GM12878 (cell line): Measurements from ENCODE around the gene REM2. TPM values are rescaled to one million over a fixed set of nuclear protein-coding genes. Genes with fewer than 3 reads are reported as not detected.

Experiments used
- BHLHE40 ChIP-seq, 2 experiments: fragments of 450-650 bp in 1 of 2; IDR thresholded peaks; 2 replicates each; pipeline ENCODE4 v1.6.1; 2011 to 2017; ENCODE audit warnings: low read depth in 2 of 2, borderline replicate concordance in 1 of 2, improper control_type of control experiment in 1 of 2, low read length in 1 of 2, mild to moderate bottlenecking in 1 of 2
- BMI1 ChIP-seq: fragments of 450-650 bp; IDR thresholded peaks from 2 replicates; pipeline ENCODE4 v1.6.1; 2016; ENCODE audit warnings: mild to moderate bottlenecking, moderate library complexity, borderline replicate concordance
- BRCA1 ChIP-seq: IDR thresholded peaks from 2 replicates; pipeline ENCODE4 v1.6.1; 2011; ENCODE audit warnings: low read depth, low read length, improper control_type of control experiment
- CHD2 ChIP-seq: IDR thresholded peaks from 2 replicates; pipeline ENCODE4 v1.6.1; 2011; ENCODE audit warnings: low read depth, low read length, improper control_type of control experiment, borderline replicate concordance
- CREB1 ChIP-seq: IDR thresholded peaks from 2 replicates; pipeline ENCODE4 v1.6.1; 2012; ENCODE audit warnings: low read depth, mild to moderate bottlenecking, inconsistent platforms
- EED ChIP-seq: sonication (generic); IDR thresholded peaks from 2 replicates; pipeline ENCODE4 v1.6.1; 2016; ENCODE audit warnings: antibody characterized with exemption, low read depth
- ETV6 ChIP-seq, 2 experiments: fragments of 450-650 bp in 1 of 2; IDR thresholded peaks in 1 of 2; conservative IDR thresholded peaks in 1 of 2; 2 replicates each; pipeline ENCODE4 v1.6.1; 2014; ENCODE audit warnings: antibody characterized with exemption in 1 of 2, borderline replicate concordance in 1 of 2, low read depth in 1 of 2, mild to moderate bottlenecking in 1 of 2, moderate library complexity in 1 of 2
- FOS ChIP-seq: IDR thresholded peaks from 3 replicates; pipeline ENCODE4 v1.6.1; 2011; ENCODE audit warnings: borderline replicate concordance; ENCODE audit not compliant: insufficient read length; ENCODE audit errors: extremely low read depth
- FOXM1 ChIP-seq: IDR thresholded peaks from 2 replicates; pipeline ENCODE4 v1.6.1; 2012; ENCODE audit warnings: low read depth, mild to moderate bottlenecking, inconsistent platforms, low read length, moderate library complexity
- IKZF1 ChIP-seq: fragments of 450-650 bp; conservative IDR thresholded peaks from 2 replicates; pipeline ENCODE4 v1.6.1; 2017; ENCODE audit warnings: antibody characterized with exemption, mild to moderate bottlenecking
- IRF4 ChIP-seq: IDR thresholded peaks from 2 replicates; pipeline ENCODE4 v1.6.1; 2011; ENCODE audit warnings: low read depth, low read length
- NFYA ChIP-seq: IDR thresholded peaks from 2 replicates; pipeline ENCODE4 v1.6.1; 2011; ENCODE audit warnings: low read depth, mild to moderate bottlenecking, low read length, improper control_type of control experiment, borderline replicate concordance
- PML ChIP-seq: IDR thresholded peaks from 2 replicates; pipeline ENCODE4 v1.6.1; 2012; ENCODE audit warnings: low read length, inconsistent platforms
- POLR2AphosphoS5 ChIP-seq: IDR thresholded peaks from 2 replicates; pipeline ENCODE4 v1.6.1; 2011; ENCODE audit warnings: mild to moderate bottlenecking, low read length, inconsistent platforms
- RAD51 ChIP-seq: fragments of 450-650 bp; IDR thresholded peaks from 2 replicates; pipeline ENCODE4 v1.6.1; 2016; ENCODE audit warnings: moderate library complexity, mild to moderate bottlenecking, inconsistent platforms
- SMAD5 ChIP-seq: IDR thresholded peaks from 2 replicates; pipeline ENCODE4 v1.6.1; 2016; ENCODE audit warnings: antibody characterized with exemption, low read depth
- SMARCA5 ChIP-seq: fragments of 450-650 bp; IDR thresholded peaks from 2 replicates; pipeline ENCODE4 v1.6.1; 2017; ENCODE audit warnings: mild to moderate bottlenecking
- SP1 ChIP-seq: IDR thresholded peaks from one replicate; pipeline ENCODE4 v1.6.1; 2011; ENCODE audit warnings: low read depth, low read length
- STAT1 ChIP-seq: fragments of 450-650 bp; conservative IDR thresholded peaks from 2 replicates; pipeline ENCODE4 v1.6.1; 2014; ENCODE audit warnings: antibody characterized with exemption, mild to moderate bottlenecking
- ZNF384 ChIP-seq: IDR thresholded peaks from 2 replicates; pipeline ENCODE4 v1.6.1; 2012; ENCODE audit warnings: low read depth, mild to moderate bottlenecking, low read length, improper control_type of control experiment, borderline replicate concordance
- polyA plus RNA-seq, 11 experiments: library from polyadenylated mRNA; depleted of rRNA in 4 of 11; unstranded in 6 of 11; stranded (reverse) in 5 of 11; fragments of >200 nt; fragmentation: Nextera tagmentation in 4 of 11; fragmentation: Illumina TruSeq in 1 of 11; extraction: Ambion mirVana in 4 of 11; extraction: Trizol in 1 of 11; gene quantifications; 1 replicate in 1 of 11; 2 replicates in 10 of 11; pipeline versions ENCODE4 v1.2.1 to v1.2.3, GENCODE V29; 2011 to 2016; ENCODE audit warnings: inconsistent platforms in 2 of 11, missing spikeins in 2 of 11, low read depth in 1 of 11
- total RNA-seq, 4 experiments: library from RNA; depleted of rRNA in 3 of 4; stranded (reverse); fragments of >200 nt in 3 of 4; fragmentation: Illumina TruSeq in 1 of 4; extraction: Trizol in 1 of 4; gene quantifications; 2 replicates each; pipeline versions ENCODE4 v1.2.1 to v1.2.3, GENCODE V29; 2013 to 2021
- TF ChIP-seq, protein P1 (sequence below): fragments of 450-650 bp; IDR thresholded peaks from 2 replicates; pipeline ENCODE4 v1.6.1; 2016; ENCODE audit warnings: mild to moderate bottlenecking
- TF ChIP-seq, protein P2 (sequence below): IDR thresholded peaks from 2 replicates; pipeline ENCODE4 v1.6.1; 2011; ENCODE audit warnings: low read depth, mild to moderate bottlenecking, low read length, moderate library complexity, borderline replicate concordance; ENCODE audit errors: extremely low read depth
- TF ChIP-seq, protein P3 (sequence below): fragments of 450-650 bp; conservative IDR thresholded peaks from 2 replicates; pipeline ENCODE4 v1.6.1; 2017; ENCODE audit warnings: mild to moderate bottlenecking, moderate library complexity

REM2 gene
- total and polyA plus RNA-seq, 10 of the 15 experiments (the other 5 are each of a cell fraction or from before 2014, with no cell fraction given), result 0.27 to 1.5 (median 0.83) TPM

DNA sequence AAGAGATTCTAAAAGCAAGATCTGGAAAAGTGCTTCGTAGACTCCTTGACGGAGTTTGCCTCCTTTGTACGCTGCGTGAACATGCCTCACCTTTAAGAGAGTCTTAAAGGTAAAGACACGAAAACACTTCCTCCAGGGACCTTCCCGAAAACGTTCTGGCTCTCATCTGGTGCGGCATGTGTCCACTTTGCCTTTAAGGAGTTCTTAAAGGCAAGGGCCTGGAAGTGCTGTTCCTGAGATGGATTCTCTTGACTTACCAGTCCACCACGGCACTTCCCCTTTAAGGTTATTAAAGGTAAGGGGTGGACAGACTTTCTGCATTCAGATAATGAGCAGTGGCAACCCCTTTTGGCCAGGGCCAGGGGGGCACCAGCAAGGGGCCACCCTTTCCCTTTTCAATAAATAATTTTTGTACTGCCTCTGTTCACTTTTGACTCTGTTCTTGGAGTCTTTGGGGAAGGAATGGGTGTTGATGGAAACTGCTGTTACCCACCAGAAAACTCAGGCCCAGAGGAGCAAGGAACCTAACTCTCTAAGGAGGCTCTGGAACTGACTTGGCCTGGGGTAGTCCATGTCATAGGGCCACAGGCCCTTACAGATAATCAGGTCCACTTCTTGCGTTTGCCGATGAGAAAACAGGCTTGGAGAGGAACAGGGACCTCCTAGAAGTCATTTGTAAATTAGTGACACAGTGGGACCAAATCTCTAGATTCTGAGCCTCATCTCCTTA is 4.4 kb downstream of the REM2 start (continued):
- 0 out of 2 replicates have a peak, but pooled peaks have one; percentile 33 for TF ChIP-seq SMAD5
- no peak for TF ChIP-seq NFYA
- 0 out of 2 replicates have a peak, but pooled peaks have one; percentile 4 for TF ChIP-seq CREB1
- TF ChIP-seq BMI1, result no peak
- TF ChIP-seq EED, result 0 out of 2 replicates have a peak, but pooled peaks have one; percentile 21
- TF ChIP-seq STAT1, result no peak
- peak; percentile 45 for TF ChIP-seq SP1
- no peak for TF ChIP-seq ZNF384
- peak; percentile 11; the same call in 1 of the 2 replicates for TF ChIP-seq SMARCA5
- TF ChIP-seq, protein P1, sequence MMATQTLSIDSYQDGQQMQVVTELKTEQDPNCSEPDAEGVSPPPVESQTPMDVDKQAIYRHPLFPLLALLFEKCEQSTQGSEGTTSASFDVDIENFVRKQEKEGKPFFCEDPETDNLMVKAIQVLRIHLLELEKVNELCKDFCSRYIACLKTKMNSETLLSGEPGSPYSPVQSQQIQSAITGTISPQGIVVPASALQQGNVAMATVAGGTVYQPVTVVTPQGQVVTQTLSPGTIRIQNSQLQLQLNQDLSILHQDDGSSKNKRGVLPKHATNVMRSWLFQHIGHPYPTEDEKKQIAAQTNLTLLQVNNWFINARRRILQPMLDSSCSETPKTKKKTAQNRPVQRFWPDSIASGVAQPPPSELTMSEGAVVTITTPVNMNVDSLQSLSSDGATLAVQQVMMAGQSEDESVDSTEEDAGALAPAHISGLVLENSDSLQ, result no peak
- TF ChIP-seq, protein P2, sequence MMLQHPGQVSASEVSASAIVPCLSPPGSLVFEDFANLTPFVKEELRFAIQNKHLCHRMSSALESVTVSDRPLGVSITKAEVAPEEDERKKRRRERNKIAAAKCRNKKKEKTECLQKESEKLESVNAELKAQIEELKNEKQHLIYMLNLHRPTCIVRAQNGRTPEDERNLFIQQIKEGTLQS, result no peak
- TF ChIP-seq IKZF1, result no peak
- TF ChIP-seq FOS, result no peak
- TF ChIP-seq RAD51, result 0 out of 2 replicates have a peak, but pooled peaks have one; percentile 43
- TF ChIP-seq PML, result no peak; the same call in 1 of the 2 replicates
- no peak for TF ChIP-seq IRF4
- TF ChIP-seq POLR2AphosphoS5, result peak; percentile 61
- peak; percentile 29 to 67; a peak in 3 of 4 replicates for TF ChIP-seq BHLHE40 (IDR thresholded peaks at IDR 0.05; ENCODE audit: borderline replicate concordance in 1 of 2, low read depth in 2 of 2, low read length in 1 of 2)
- peak in 1 of 2 experiments; percentile 98; a peak in 2 of 4 replicates for TF ChIP-seq ETV6 (conservative IDR thresholded peaks at IDR 0.05 in 1 of 2, IDR thresholded peaks at IDR 0.05 in 1 of 2; ENCODE audit: borderline replicate concordance in 1 of 2, low read depth in 1 of 2)
- 0 out of 2 replicates have a peak, but pooled peaks have one; percentile 20 for TF ChIP-seq FOXM1
- TF ChIP-seq, protein P3, sequence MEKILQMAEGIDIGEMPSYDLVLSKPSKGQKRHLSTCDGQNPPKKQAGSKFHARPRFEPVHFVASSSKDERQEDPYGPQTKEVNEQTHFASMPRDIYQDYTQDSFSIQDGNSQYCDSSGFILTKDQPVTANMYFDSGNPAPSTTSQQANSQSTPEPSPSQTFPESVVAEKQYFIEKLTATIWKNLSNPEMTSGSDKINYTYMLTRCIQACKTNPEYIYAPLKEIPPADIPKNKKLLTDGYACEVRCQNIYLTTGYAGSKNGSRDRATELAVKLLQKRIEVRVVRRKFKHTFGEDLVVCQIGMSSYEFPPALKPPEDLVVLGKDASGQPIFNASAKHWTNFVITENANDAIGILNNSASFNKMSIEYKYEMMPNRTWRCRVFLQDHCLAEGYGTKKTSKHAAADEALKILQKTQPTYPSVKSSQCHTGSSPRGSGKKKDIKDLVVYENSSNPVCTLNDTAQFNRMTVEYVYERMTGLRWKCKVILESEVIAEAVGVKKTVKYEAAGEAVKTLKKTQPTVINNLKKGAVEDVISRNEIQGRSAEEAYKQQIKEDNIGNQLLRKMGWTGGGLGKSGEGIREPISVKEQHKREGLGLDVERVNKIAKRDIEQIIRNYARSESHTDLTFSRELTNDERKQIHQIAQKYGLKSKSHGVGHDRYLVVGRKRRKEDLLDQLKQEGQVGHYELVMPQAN, result 0 out of 2 replicates have a peak, but pooled peaks have one; percentile 21
- TF ChIP-seq CHD2, result no peak
- no peak for TF ChIP-seq BRCA1
